Dermis lymphatic vessel endothelial cell (primary cell): Measurements from ENCODE around the gene TAAR9. TPM values are rescaled to one million over a fixed set of nuclear protein-coding genes. Genes with fewer than 3 reads are reported as not detected.

ENCODE experiments used
- total RNA-seq: library from RNA; depleted of rRNA; stranded (reverse); fragments of >200 nt; gene quantifications from 2 replicates; pipeline ENCODE4 v1.2.1, GENCODE V29; 2014

The TAAR9 gene, protein sequence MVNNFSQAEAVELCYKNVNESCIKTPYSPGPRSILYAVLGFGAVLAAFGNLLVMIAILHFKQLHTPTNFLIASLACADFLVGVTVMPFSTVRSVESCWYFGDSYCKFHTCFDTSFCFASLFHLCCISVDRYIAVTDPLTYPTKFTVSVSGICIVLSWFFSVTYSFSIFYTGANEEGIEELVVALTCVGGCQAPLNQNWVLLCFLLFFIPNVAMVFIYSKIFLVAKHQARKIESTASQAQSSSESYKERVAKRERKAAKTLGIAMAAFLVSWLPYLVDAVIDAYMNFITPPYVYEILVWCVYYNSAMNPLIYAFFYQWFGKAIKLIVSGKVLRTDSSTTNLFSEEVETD
- not detected in 2 replicates for total RNA-seq

DNA sequence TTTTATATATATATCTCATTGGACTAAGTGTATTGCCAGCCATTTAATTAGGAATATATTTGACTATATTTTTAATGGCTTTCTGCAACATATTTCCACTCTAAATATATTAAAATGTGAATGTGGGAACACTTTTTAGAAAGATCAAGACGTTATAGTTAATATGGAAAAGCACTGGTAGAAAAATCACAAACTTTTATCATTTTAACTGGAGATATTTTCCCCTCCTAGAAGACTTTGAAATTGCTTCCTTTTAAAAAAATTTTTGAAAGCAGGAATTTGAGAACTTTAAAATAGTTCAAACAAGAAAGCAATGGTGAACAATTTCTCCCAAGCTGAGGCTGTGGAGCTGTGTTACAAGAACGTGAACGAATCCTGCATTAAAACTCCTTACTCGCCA lies at the start of gene TAAR9:
TSS of gene TAAR9 (plus strand) at position 301 of the 400 bp plus-strand sequence. CDS start at position 314, 13 bp downstream.

GRCh38 chr6:132512638-132513632 lies 25.1 kb upstream of the TAAR9 start, which contains the start of gene STX7:
TSS of gene STX7 (minus strand) at chr6:132513116. CDS start at chr6:132503530, 9,586 bp downstream.

GRCh38 chr6:132552372-132552771 lies 14.3 kb downstream of the TAAR9 start, which contains the start of gene TAAR8:
TSS of gene TAAR8 (plus strand) at chr6:132552672. CDS start at chr6:132552693, 21 bp downstream.

GRCh38 chr6:132570221-132570777 lies 32.2 kb downstream of the TAAR9 start, which contains the start of gene TAAR6:
TSS of gene TAAR6 (plus strand) at chr6:132570322. CDS start at chr6:132570322, 0 bp downstream.

Other genes starting within 250 kb of the TAAR9 start
- 0.22 TPM in 1 of 2 replicates, not detected in the other for gene MOXD1, start 136.8 kb upstream of the TAAR9 start, total RNA-seq
- gene STX7, start 25.2 kb upstream of the TAAR9 start, total RNA-seq = 57.8 and 59.8 TPM in 2 replicates
- gene TAAR8, start 14.4 kb downstream of the TAAR9 start, total RNA-seq = not detected in 2 replicates
- not detected in 2 replicates for gene TAAR6, start 32.0 kb downstream of the TAAR9 start, total RNA-seq
- gene TAAR5, start 51.5 kb downstream of the TAAR9 start, total RNA-seq = not detected in 2 replicates
- not detected in 2 replicates for gene TAAR2, start 86.0 kb downstream of the TAAR9 start, total RNA-seq
- gene TAAR1, start 120.9 kb downstream of the TAAR9 start, total RNA-seq = not detected in 2 replicates
- gene VNN1, start 175.8 kb downstream of the TAAR9 start, total RNA-seq = not detected in 2 replicates
- not detected in 2 replicates for gene VNN2, start 219.6 kb downstream of the TAAR9 start, total RNA-seq